RWPE1 (cell line): ENCODE results near the gene ADH6.

Source experiments
- CTCF ChIA-PET: fragments of 350-600 bp; sonication (Branson Sonifier 250); formaldehyde crosslinking; extraction: SDS; loops from one replicate; lab custom pipeline; 2021; lab: Yijun Ruan, JAX
- POLR2A ChIA-PET: fragments of 400-600 bp; formaldehyde crosslinking; extraction: SDS; loops from one replicate; lab custom pipeline; 2020; ENCODE audit warnings: antibody characterized with exemption; ENCODE audit not compliant: low non-redundant PET; lab: Yijun Ruan, JAX
- DNase-seq: peaks from one replicate; pipeline ENCODE4 v3.0.0; 2012; ENCODE audit warnings: low spot score
- H3K27ac ChIP-seq: fragments of 450-650 bp; 2 replicates; pipeline ENCODE4 v1.5.1; 2017
- CTCF ChIP-seq: fragments of 450-650 bp; conservative IDR thresholded peaks from 2 replicates; pipeline ENCODE4 v1.5.1; 2017; ENCODE audit warnings: low read depth, mild to moderate bottlenecking

The ADH6 gene

DNA sequence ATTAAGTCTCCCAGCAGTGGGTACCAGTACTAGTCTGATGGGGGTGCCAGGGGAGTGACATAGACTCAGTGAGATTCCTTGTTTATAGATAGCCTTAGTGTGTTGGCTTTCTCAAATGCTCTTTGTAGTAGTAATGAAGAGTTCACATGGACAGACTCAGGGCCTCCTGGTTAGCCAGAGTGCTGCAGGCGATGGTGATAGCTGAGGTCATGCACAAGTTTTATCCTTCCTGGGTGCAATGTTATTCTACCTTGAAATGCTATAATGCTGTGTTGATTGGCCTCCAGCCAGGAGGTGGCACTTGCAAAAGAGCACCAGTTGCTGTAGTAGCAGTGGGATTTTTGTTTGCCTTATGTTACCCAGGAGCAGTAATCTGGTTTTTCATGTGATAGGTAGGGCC lies 39.4 kb downstream of the ADH6 start:
- no peak for TF ChIP-seq CTCF
- CTCF ChIA-PET = no interaction called here
- POLR2A ChIA-PET = no interaction called here
- H3K27ac ChIP-seq = no peak overlapping the region
- no peak for DNase-seq

GRCh38 chr4:99179178-99179577 lies 39.9 kb downstream of the ADH6 start:
- DNase-seq = no peak
- ChIA-PET POLR2A (no interaction called here), CTCF (no interaction called here)
- H3K27ac ChIP-seq = no peak overlapping the region
- TF ChIP-seq CTCF = no peak

- CTCF ChIA-PET = no interaction called here
- no peak for TF ChIP-seq CTCF
- POLR2A ChIA-PET = no interaction called here
- no peak for DNase-seq
- no peak overlapping the region for H3K27ac ChIP-seq
Observed at GRCh38 chr4:99166544-99166943, 52.5 kb downstream of the ADH6 start.

DNA sequence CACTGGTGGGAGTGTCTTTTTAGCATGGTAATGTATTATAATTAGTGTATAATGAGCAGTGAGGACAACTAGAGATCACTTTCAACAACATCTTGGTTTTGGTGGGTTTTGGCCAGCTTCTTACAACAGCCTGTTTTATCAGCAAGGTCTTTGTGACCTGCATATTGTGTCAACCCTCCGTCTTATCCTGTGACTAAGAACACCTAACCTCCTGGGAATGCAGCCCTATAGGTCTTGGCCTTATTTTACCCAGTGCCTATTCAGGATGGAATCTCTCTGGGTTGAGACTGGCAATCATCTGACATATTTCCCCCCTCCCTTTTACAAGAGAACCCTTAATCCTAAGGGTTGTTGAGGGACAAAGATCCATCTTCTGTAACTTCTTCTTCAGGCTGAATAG lies 53.1 kb downstream of the ADH6 start:
- no peak for TF ChIP-seq CTCF
- ChIA-PET CTCF (no interaction called here), POLR2A (no interaction called here)
- H3K27ac ChIP-seq = no peak overlapping the region
- no peak for DNase-seq

GRCh38 chr4:99161373-99162099 lies 57.5 kb downstream of the ADH6 start:
- ChIA-PET CTCF (interaction anchor here (0.6 kb wide), 1 partner anchor 1918 kb away, joined by 3 read pairs; no protein-coding TSS in a partner anchor), POLR2A (no interaction called here)
- no peak overlapping the region for H3K27ac ChIP-seq
- DNase-seq = no peak
- no peak for TF ChIP-seq CTCF

- POLR2A ChIA-PET = no interaction called here
- H3K27ac ChIP-seq = no peak overlapping the region
- no peak for DNase-seq
- CTCF ChIA-PET = no interaction called here
- TF ChIP-seq CTCF = no peak
Observed at GRCh38 chr4:99159699-99160098, 59.3 kb downstream of the ADH6 start.
